Activated T-helper 9 cell treated with anti-CD3 and anti-CD28 coated beads, Interleukin-2, amount 50 U/mL, for 16 hours (primary cell): Measurements from ENCODE around the gene NFKBIB.
A peak's percentile ranks its signal among the peaks of the same experiment; 100 is the strongest.
"Not testable (repeated sequence)": the region's sequence is repeated elsewhere in the genome, so short reads cannot be mapped to it uniquely, and the experiment has no call there.

ENCODE experiments used
- DNase-seq: peaks from one replicate; pipeline ENCODE4 v3.0.0-alpha.2; 2020; ENCODE audit warnings: low read depth

NFKBIB gene, protein sequence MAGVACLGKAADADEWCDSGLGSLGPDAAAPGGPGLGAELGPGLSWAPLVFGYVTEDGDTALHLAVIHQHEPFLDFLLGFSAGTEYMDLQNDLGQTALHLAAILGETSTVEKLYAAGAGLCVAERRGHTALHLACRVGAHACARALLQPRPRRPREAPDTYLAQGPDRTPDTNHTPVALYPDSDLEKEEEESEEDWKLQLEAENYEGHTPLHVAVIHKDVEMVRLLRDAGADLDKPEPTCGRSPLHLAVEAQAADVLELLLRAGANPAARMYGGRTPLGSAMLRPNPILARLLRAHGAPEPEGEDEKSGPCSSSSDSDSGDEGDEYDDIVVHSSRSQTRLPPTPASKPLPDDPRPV

DNA sequence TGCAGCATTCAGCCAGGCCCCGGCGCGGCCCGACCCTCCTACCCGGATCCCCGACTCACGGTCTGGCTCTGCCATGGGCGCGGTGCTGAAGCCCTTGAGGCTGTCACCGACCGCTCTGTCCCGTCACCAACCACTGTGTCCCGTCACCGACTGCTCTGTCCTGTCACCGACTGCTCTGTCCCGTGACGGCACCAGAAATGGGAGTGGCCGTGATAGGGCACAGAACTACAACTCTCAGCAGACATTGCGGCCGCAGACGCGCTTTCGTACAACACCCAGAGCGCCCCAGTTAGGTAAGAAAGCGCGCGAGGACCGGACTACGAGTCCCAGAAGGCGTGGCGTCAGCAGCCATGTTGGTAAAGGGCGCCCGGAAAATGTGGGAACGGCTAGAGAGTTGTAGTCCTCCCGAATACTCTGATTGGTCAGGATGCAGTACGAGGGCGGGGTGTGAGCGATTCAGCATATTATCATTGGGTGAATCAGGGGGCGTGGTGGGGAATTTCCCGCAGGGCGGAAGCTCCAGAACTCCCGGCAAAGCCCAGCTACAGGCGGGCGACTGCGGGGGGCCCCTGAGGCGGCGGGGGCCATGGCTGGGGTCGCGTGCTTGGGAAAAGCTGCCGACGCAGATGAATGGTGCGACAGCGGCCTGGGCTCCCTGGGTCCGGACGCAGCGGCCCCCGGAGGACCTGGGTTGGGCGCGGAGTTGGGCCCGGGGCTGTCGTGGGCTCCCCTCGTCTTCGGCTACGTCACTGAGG is at the start of gene NFKBIB, which contains the start of gene SIRT2:
Gene NFKBIB, plus strand, starts transcription at position 523 of the 755 bp plus-strand sequence. Its CDS starts 64 bp downstream, at position 587.
Gene SIRT2, minus strand, starts transcription at position 172 of the 755 bp plus-strand sequence. Its CDS starts 97 bp downstream, at position 75.
- DNase-seq = peak; percentile 98

DNA sequence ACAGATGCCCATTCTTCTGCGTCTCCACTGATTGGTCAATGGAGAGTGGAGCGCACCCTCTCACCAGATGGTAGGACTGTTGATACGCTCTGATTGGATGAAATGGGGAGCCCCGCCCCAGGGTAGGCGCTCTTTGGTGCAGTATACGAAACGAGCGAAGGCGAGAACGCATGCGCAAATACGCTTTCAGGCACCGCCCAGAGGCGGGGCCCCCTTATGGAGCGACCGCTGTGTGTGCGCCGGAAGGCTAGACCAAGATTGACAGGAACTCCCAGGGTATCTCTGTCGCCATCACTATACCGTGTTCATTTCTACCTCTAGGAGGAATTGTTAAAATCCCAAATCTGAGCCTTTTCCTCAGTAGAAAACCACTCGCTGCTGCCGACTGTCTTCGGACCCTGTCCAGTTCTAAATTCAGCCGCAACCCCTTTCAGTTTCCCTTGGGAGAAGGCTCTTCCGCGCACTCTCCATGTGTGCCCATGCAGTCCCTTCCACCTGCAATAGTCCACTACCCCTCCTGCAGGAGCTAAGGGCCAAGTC is 49.3 kb upstream of the NFKBIB start:
- peak; percentile 98 for DNase-seq

DNA sequence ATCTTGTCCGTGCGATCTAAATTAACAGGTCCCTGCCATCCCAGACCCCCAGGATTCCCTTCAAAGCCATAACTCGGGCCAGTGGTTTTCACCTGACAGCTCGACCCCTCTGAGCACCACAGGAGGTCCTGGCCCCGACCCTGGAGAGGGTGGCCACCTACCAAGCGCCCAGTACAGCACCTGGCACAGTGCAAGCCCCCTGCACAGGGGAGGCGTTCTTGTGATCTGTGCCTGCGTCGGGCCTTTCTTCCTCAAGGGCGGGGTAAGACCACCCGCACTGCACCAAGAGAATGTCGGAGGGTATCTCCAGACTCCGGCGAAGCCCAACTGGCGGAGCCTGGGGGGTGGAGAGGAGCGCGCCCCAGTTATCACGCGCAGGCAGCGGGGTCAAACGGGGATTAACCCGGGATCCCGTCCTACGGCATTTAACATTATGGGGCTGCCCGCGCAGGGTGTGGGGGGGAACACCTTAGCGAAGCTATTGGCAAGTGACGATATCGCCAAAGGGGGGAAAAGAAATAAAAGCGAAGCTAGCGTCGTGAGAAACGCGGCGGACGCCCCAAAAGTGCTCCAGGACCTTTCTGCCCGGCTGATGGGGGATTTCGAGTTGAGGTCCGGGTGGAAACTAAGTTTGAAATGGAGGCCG is 48.7 kb upstream of the NFKBIB start:
- DNase-seq = no peak

DNA sequence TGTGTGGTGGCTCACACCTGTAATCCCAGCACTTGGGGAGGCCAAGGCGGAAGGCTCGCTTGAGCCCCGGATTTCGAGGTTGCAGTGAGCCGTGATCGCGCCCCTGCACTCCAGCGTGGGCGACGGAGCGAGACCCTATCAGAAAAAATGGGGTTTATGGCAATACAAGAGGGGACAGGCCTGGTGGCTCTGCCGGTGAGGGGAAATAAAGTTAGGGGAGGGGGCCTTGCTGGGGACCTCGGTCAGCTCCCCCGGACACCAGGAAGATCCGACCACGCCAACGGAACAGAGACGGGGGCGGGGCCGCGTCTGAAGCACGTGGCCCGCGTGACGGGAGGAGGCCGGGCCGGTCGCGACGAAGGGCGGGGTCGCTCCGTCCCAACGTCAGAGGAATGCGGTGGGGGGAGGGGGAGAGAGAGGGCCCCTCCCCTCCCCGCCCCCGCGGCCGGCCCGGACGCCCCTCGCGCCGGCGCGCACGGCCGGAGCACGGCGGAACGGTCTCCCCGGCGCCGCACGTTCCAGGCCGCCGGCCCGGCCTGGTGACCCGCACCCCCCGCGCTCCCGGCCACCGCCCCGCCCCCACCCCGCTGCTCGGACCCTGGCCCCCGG is 48.0 kb upstream of the NFKBIB start:
- DNase-seq = peak; percentile 85

DNA sequence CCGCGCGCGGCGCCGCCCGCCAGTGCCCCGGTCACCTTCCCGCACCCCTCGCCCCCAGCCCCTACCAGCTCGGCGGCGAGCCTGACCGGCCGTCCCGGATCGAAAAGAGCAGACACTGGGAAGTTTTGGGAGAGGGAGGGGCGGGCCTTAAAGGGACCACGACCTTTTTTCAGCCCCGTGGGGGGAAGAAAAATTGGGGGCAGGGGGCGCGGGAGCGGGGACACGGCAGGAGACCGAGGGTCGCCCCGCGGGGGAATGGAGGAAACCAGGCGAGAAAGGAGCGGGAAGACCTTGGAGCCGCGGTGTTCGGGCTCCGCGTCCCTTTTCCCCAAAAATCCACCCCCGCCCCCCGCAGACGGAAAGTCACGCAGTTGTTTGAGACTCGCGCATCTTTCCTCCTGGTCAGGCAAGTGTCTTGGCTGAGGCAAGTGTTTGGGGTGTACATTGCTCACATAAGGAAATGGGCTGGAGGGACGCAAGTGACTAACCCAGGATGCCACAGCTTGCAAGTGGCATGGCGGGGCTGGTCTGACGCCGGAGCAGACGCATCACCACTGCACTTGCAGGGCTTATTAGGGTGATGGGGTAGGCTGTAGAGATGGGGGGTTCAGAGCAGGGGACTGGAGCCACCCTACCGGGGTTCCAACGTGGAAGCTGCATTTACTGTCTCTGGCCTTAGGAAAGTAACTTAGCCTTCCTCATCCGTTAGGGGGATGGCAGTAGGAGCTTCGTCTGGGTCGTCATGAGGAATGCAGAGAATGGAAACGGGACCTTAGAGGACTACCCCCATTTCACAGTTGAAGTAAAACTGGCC is 47.3 kb upstream of the NFKBIB start:
- peak; percentile 49 for DNase-seq

DNA sequence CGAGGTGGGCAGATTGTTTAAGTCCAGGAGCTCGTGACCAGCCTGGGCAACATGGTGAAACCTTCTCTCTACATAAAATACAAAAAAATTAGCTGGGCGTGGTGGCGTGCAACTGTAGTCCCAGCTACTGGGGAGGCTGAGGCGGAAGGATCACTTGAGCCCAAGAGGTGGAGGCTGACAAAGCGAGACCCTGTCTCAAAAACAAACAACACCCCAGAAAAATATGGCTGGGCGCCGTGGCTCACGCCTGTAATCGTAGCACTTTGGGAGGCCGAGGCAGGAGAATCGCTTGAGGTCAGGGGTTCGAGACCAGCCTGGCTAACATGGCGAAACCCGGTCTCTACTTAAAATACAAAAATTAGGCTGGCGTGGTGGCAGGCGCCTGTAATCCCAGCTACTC is 46.6 kb upstream of the NFKBIB start:
- no peak for DNase-seq

DNA sequence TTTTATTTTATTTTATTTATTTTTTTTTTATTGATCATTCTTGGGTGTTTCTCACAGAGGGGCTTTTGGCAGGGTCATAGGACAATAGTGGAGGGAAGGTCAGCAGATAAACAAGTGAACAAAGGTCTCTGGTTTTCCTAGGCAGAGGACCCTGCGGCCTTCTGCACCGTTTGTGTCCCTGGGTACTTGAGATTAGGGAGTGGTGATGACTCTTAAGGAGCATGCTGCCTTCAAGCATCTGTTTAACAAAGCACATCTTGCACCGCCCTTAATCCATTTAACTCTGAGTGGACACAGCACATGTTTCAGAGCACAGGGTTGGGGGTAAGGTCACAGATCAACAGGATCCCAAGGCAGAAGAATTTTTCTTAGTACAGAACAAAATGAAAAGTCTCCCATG is 44.8 kb upstream of the NFKBIB start:
- not testable (repeated sequence) for DNase-seq

DNA sequence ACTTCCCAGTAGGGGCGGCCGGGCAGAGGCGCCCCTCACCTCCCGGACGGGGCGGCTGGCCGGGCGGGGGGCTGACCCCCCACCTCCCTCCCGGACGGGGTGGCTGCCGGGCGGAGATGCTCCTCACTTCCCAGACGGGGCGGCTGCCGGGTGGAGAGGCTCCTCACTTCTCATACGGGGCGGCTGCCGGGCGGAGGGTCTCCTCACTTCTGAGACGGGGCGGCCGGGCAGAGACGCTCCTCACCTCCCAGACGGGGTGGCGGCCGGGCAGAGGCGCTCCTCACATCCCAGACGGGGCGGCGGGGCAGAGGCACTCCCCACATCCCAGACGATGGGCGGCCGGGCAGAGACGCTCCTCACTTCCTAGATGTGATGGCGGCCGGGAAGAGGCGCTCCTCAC is 44.0 kb upstream of the NFKBIB start:
- not testable (repeated sequence) for DNase-seq

DNA sequence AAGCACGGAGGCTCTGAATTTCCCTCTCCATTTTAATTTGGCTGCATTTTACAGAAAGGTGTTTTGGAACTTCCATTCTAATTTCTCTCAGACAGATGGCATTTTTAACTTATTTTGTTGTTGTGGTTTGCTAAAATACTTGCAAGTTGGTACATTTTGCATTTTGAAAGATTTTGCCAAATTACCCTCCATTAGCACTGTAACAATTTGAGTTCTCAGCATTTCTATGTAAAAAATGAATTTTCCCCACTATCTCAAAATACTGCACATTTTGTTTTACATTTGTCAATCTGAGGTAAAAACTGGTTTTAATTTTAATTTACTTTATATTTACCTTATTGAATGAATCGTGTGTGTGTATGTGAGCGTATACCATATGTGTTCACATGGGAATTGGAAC is 43.0 kb upstream of the NFKBIB start:
- DNase-seq = no peak

DNA sequence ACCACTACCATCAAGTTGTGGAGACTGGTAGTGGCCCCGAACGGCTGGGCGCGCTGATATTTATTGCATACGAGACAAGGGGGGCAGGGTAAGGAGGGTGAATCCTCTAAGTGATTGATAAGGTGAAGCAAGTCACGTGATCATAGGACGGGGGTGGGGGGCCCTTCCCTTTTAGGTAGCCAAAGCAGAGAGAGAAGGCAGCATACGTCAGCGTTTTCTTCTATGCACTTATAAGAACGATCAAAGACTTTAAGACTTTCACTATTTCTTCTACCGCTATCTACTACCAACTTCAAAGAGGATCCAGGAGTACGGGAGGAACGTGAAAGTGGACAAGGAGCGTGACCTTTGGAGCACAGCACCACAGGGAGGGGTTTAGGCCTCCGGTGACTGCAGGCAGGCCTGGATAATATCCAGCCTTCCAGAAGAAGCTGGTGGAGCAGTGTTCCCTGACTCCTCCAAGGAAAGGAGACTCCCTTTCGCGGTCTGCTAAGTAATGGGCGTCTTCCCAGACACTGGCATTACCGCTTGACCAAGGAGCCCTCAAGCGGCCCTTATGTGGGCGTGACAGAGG is 40.1 kb upstream of the NFKBIB start:
- DNase-seq = not testable (repeated sequence)

DNA sequence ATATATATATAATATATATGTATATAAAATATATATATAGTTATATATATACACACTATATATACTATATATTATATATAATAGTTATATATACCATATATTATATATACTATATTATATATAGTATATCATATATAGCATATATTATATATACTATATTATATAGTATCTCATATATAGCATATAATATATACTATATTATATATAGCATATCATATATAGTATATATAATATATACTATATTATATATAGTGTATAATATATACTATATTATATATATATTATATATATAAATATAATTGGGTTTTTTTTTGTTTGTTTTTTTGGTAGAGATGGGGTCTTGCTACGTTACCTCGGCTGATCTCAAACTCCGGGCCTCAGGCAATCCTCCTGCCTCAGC is 38.4 kb upstream of the NFKBIB start:
- no peak for DNase-seq

DNA sequence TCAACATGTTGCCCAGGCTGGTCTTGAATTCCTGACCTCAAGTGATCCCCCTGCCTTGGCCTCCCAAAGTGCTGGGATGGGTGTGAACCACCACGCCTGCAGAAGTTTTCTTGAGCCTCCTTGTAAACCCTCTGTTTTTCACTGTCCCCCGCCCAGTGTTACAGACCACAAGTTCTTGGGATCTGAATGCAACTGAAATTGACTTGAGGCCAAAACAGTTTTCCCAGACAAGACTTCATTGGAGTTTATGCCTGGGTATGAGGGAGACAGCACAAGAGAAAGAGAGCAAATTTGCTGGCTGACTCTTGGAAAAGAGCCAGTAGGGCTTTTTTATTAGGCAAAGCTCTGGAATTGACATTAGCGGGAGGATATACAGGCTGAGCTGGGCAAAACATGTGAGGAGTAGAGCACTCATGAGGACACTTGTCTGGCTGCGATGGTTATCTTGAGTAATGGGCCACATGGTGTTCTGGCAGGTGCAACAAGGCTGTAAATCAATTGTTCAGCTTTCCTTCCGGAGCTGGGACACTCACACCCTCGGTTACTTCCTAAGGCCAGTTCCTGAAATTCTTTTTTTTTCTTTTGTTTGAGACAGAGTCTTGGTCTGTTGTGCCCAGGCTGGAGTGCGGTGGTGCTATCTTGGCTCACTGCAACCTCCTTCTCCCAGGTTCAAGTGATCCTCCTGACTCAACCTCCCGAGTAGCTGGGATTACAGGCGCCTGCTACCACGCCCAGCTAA is 37.3 kb upstream of the NFKBIB start:
- DNase-seq = no peak

DNA sequence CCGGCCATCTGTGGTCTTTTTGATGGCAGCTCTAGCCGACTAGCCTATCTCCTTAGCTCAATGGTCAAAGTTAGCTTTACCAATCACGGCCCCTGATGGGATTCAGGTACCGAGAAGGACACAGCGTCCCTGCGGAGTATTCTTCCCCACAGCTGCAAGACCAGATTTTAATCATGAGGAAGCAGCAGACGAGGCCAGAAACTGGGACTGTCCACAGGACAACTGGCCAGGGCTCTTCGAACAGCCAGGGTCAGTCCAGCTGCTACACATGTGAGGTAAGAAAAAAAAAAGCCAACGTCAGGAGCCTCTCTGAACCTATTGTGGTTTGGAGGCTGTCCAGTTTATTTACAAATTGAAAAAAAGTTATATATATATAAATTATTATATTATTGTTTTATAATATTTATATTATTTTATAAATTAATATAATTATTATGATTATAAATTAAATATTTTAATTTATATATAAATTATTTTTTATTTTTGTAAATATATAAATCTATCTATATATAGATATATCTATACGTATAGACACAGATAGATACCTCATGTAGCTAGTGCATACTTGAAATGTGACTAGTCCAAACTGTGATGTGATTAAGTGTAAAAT is 32.5 kb upstream of the NFKBIB start:
- no peak for DNase-seq

DNA sequence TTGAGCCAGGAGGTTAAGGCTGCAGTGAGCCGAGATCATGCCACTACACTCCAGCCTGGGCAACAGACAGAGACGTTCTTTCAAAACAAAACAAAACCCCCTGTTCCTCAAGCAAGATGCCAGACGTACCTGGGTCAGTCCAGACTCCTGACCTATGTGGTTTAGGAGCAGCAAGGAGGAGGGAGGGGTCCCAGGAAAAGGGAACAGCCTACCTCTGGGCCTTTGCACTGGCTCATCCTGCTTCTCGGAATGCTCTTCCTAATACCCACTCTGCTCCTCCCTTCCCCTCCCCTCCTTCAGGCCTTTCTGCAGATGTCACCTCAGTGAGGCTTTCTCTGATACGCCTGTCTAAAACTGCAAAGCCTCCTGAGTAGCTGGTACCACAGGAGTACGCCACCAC is 31.2 kb upstream of the NFKBIB start:
- DNase-seq = no peak

DNA sequence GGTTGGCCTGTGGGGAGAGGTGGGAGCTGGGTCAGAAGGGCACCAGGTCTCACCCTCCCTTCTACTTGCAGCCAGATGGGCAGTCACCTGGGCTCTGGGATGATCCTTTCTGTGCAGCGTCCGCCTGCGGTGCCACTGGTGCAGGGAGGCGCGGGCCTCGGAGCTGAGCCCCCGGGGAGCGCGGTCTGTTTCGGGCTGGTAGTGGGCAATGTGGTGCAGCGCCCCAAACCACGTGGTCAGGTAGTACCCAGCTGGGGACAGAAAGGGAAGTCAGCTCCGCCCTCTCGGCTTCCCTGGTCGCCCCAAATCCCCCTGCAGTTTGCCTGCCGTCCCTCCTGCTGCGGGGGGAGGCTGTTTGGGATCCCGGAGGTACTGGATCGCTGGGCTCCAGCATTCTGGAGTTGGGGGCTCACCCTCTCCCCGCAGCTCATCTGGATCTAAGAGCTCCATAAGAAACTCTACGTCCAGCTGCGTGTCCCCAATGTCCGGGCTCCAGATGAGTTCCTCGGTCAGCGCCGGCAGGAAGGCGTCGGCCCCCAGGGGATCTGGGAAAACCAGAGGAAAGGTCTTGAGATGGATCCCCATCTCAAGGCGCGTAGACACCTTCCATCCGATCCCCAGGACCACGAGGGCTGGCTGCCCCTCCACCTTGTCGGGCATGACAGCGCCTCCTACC is 30.5 kb upstream of the NFKBIB start:
- DNase-seq = no peak

DNA sequence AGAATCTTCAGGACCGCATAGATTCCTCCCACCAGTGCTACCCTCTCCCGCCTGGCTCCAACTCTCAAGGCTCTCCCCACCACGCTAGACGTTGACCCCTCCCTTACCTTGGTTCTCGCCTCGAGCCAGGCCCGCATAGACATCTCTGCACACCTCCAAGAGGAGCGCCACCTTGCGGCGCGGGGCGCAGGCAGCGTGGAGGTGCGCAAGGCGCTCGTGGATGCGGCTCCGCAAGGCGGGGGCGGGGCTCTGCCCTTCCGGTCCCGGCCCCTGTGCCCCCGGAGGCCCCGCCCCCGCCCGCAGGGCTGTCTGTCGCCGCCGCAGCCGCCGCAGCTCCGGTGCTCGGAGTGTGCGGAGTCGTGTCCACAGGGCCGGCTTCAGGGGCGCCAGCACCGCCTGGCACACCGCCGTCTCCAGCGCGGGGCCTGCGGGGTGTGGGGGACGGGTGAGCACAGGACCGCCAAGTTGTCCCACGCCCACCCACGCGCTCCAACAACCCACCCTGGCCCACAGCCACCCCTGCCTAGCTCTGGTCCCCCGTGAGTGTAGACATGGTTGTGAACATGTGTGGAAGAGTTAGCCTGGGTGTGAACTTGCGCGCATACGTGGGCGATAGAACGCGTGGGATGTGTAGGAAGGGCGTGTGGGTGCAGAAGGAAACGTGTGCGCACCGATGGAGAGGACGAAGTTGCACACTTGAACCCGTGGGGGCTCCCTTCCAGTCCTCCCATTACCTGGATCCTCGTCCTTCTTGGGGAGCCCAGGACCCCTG is 29.7 kb upstream of the NFKBIB start:
- peak; percentile 90 for DNase-seq

DNA sequence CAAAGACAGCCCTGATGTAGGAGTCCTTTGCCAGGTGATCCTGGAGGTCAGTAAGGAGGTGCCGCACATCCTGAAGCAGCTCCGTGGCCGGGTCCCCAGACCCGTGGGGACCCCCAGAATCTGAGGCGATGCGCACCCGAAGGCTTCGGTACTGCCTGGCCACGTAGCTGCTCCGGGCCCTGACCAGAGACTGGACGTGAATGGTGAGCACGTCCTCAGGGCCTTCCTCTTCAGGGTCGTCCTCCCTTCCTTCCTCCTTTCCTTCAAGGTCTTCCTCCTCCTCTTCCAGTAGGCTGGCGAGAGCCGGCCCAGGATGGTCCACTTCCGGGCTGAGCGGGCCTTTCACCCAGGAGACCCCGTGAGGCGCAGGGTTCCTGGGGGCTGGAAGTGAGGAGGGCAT is 29.2 kb upstream of the NFKBIB start:
- no peak for DNase-seq

DNA sequence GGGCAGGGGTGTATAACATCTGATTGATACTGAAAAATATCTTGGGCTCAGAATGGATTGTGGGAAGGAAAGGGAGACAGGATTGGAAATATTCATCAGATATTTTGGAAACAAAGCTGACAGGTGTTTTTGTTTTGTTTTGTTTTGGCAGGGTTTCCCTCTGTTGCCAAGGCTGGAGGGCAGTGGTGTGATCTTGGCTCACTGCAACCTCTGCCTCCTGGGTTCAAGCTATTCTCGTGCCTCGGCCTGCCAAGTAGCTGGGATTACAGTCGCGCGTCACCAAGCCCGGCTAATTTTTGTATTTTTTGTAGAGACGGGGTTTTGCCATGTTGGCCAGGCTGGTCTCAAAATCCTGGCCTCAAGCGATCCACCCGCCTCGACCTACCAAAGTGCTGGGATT is 26.4 kb upstream of the NFKBIB start:
- DNase-seq = not testable (repeated sequence)
